Mucosa of rectum (tissue), 2 donors: Measurements from ENCODE around the gene EHBP1.

ENCODE experiments used
- H3K27ac ChIP-seq, 2 donors: one replicate each; pipeline ENCODE4 v1.7.0; 2013; ENCODE audit warnings: inconsistent platforms in 2 of 2, low read depth in 2 of 2, low read length in 2 of 2
- H3K27me3 ChIP-seq, 2 donors: one replicate each; pipeline ENCODE4 v1.7.0; 2013; ENCODE audit warnings: low read length in 2 of 2; ENCODE audit not compliant: control insufficient read depth in 2 of 2, insufficient read depth in 2 of 2
- H3K36me3 ChIP-seq, 2 donors: one replicate each; pipeline ENCODE4 v1.7.0; 2013; ENCODE audit warnings: low read length in 2 of 2; ENCODE audit not compliant: control insufficient read depth in 2 of 2, insufficient read depth in 2 of 2
- H3K4me1 ChIP-seq, 2 donors: one replicate each; pipeline ENCODE4 v1.7.0; 2013; ENCODE audit warnings: low read length in 2 of 2, mild to moderate bottlenecking in 1 of 2; ENCODE audit not compliant: control insufficient read depth in 2 of 2, insufficient read depth in 2 of 2
- H3K4me3 ChIP-seq, 2 donors: one replicate each; pipeline ENCODE4 v1.7.0; 2013; ENCODE audit warnings: low read length in 2 of 2
- H3K9ac ChIP-seq, 2 donors: one replicate each; pipeline ENCODE4 v1.7.0; 2013; ENCODE audit warnings: low read length in 2 of 2, low read depth in 1 of 2, mild to moderate bottlenecking in 1 of 2
- H3K9me3 ChIP-seq, 2 donors: one replicate each; pipeline ENCODE4 v1.7.0; 2013; ENCODE audit warnings: low read length in 2 of 2; ENCODE audit not compliant: control insufficient read depth in 2 of 2
- donor health status: healthy.
- donor health status: Normal muscosa, but diverticular disease.

The EHBP1 gene

DNA sequence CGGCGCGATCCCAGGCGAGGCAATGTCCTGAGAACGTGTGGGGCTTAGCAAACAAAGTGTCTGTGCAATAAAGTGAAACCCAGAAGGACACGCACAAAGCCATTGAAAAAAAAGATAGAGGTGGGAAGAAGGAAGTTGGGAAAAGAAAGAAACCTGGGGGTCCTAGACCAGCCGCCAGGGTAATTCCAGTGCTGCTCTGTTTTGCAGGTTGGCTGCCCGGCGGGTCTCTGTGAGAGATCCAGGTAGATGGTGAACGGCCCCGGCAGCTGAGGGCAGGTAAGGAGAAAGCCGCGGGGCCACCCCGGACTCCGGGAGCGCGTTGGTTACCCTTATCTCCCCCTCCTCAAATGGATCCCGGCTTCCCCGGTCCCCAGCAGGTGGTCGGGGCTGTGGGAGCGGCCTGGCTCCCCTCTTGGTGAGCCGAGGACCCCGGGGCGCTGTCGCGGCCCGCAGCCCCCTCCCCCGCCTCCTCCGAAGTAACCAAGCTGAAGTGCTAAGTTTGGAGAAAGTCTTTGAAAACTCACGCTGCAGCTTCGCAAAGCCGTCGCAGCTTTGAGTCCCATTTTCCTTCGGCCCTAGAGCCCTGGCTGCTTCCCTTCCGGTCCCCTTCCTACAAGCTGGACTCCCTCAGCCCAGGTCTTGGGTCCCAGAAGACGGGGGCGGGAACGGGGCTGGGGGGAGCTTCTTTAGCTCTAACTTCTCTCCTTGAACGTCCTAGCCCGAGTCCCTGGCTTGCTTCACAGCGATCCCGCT, 345.7 kb downstream of the EHBP1 start:
- Histone ChIP-seq H3K27ac (no peak overlapping the region), H3K4me1 (peaks cover 23 to 47% of the 10 kb centered on the region in 2 donors), H3K36me3 (no peaks in the 10 kb centered on the region), H3K9ac (peak overlapping the region in 1 of 2 donors; percentile 13), H3K9me3 (no peaks in the 10 kb centered on the region), H3K4me3 (peak overlapping the region; percentile 55 to 71), H3K27me3 (peaks cover 77 to 84% of the 10 kb centered on the region in 2 donors)

DNA sequence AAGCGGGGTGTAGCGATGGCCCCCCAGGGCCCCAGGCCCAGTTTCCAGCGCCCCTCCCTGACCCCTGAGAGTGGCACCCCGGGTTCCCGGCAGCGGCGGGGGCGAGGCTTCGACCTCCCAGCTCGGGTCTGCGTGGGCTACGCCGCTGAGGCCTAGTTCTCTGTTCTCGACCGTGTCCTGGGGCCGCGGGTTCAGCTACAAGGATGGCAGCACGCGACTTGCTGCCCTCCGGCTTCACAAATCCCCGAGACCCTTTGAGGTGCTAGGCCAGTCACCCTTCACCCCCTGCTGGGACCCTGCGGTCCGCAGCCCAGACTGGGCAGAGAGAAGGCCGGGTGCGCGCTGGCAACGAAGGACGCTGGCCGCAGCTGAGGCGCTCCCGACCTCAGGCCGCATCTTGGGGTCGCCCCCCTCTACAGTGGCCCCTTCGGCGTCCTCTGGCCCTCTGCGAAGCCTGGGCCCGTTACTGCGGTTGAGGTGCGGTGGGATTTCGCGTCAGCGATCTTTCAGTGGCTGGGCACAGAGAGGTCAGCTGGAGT, 346.4 kb downstream of the EHBP1 start:
- no peaks in the 10 kb centered on the region for H3K9me3 ChIP-seq
- H3K27me3 ChIP-seq: peaks cover 77 to 86% of the 10 kb centered on the region in 2 donors
- no peak overlapping the region for H3K9ac ChIP-seq
- H3K4me3 ChIP-seq: no peak overlapping the region
- peaks cover 27 to 49% of the 10 kb centered on the region in 2 donors for H3K4me1 ChIP-seq
- H3K36me3 ChIP-seq: no peaks in the 10 kb centered on the region
- no peak overlapping the region for H3K27ac ChIP-seq

DNA sequence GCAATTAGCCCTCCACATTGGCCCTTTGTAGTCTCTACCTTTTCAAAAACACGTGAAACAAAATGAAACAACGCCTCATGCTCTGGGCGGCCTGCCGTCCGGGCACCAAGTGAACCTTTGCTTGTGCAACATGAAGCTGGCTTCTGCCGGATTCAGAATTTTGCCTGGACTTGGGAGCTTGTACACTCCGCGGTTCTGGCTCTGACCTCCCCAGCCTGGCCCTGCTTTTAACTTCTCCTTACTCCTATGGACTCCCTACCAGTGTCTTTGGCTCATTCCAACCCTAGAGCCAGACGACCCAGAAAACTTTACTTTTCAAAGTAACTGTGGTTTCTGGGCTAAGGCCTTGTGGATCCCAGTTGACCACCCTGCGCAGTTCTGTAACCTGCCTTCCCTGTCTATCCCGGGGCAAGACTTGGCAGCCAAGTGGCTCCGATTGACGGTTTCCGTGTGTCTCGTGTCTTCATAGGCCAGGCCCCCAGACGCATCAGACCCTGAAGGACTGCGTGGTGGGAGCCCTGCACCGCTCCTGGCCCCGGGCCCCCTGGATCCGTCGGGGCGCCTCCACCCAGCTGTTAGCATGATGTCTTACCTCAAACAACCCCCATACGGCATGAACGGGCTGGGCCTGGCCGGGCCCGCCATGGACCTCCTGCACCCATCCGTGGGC, 347.0 kb downstream of the EHBP1 start:
- peaks cover 77 to 85% of the 10 kb centered on the region in 2 donors for H3K27me3 ChIP-seq
- no peak overlapping the region for H3K27ac ChIP-seq
- no peaks in the 10 kb centered on the region for H3K9me3 ChIP-seq
- H3K4me1 ChIP-seq: peaks cover 27 to 46% of the 10 kb centered on the region in 2 donors
- no peak overlapping the region for H3K9ac ChIP-seq
- H3K36me3 ChIP-seq: no peaks in the 10 kb centered on the region
- H3K4me3 ChIP-seq: no peak overlapping the region

DNA sequence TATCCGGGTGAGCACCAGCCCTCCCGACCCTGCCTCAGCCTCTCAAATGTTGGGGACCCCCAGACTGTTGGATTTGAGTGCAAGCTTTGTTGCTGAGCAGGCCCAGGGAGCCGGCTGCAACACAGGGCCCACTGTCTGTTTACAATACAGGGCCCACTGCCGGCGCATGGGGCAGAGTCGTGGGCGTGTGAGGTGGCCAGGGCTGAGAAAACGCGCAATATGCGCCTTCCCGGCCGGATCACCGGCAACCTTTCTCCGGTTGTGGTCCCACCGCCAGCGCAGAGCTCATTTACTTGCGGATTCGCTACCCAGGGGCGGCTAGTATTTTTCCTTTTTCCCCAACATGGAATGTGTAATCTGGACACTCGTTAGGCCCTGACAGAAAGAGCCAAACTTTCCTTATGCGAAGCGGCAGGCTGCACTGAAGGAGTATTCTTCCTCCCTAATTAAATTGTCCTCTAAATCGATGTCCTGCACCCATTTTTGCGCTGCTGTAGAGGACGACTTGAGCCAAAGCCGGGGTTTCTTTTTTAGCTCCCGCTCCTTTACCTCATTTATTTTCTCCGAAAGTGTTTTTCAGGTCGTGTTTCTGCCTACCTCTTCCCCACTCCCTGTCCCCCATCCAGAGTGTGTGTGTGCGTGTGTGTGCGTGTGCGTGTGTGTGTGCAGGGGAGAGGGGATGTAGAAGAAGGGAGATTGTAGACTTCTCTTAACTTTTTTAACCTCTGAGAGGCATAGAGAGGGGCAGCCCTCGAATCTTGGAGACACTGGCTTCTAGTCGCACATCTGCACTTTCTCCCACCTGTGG, 347.8 kb downstream of the EHBP1 start:
- no peak overlapping the region for H3K27ac ChIP-seq
- H3K27me3 ChIP-seq: peaks cover 78 to 86% of the 10 kb centered on the region in 2 donors
- H3K4me3 ChIP-seq: no peak overlapping the region
- no peak overlapping the region for H3K9ac ChIP-seq
- H3K36me3 ChIP-seq: no peaks in the 10 kb centered on the region
- no peaks in the 10 kb centered on the region for H3K9me3 ChIP-seq
- H3K4me1 ChIP-seq: peaks cover 26 to 45% of the 10 kb centered on the region in 2 donors

DNA sequence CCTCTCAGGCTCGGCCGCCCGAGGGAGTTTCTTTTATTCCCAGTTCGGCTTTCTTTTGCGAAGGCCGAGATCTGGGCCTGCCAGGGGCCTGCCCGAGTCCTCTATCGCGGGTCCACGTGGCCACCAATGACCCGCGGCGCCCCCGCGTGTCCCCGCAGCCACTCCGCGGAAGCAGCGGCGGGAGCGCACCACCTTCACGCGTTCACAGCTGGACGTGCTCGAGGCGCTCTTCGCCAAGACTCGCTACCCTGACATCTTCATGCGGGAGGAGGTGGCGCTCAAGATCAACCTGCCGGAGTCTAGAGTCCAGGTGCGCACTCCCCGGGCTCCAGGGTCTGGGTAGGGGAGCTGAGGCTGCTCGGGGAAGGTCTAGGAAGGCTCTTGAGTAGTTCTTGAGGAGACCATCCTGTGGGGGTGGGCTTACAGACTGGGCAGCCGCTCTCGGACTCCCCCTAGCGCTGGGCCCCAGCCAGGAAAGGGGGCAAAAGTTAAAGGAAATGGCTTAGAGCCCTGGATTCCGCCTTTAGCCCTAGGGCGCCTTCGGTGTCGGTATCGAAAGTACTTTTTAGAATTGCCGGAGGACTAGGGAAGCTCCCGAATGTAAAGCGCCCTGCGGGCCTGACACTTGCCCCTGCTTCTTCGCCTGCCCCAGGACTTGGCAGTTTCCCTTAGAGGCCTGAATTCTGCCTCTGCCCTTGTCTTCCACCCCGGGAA, 348.5 kb downstream of the EHBP1 start:
- Histone ChIP-seq H3K4me1 (peaks cover 30 to 47% of the 10 kb centered on the region in 2 donors), H3K36me3 (no peaks in the 10 kb centered on the region), H3K9me3 (no peaks in the 10 kb centered on the region), H3K27ac (no peak overlapping the region), H3K9ac (no peak overlapping the region), H3K4me3 (peak overlapping the region; percentile 49 to 56), H3K27me3 (peaks cover 79 to 86% of the 10 kb centered on the region in 2 donors)

DNA sequence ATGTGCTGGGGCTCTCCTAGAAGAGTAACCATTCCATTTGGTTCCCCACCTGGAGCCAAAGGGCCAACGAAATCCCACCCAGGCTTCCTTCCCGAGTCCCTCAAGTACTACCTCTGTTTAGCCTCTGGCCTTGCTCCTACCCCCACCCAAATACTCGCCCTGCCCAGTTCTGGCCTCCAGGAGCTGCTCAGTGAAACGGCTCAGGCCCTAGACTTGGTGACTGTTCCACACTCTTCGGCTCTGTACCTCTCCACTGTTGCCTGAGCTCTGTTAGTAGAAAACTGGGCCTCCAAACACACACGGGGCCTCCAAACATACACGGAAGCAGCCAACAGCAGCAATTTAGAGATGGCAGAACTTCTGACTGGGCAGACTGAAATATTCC, 349.3 kb downstream of the EHBP1 start:
- Histone ChIP-seq H3K4me1 (peaks cover 28 to 41% of the 10 kb centered on the region in 2 donors), H3K4me3 (no peak overlapping the region)

DNA sequence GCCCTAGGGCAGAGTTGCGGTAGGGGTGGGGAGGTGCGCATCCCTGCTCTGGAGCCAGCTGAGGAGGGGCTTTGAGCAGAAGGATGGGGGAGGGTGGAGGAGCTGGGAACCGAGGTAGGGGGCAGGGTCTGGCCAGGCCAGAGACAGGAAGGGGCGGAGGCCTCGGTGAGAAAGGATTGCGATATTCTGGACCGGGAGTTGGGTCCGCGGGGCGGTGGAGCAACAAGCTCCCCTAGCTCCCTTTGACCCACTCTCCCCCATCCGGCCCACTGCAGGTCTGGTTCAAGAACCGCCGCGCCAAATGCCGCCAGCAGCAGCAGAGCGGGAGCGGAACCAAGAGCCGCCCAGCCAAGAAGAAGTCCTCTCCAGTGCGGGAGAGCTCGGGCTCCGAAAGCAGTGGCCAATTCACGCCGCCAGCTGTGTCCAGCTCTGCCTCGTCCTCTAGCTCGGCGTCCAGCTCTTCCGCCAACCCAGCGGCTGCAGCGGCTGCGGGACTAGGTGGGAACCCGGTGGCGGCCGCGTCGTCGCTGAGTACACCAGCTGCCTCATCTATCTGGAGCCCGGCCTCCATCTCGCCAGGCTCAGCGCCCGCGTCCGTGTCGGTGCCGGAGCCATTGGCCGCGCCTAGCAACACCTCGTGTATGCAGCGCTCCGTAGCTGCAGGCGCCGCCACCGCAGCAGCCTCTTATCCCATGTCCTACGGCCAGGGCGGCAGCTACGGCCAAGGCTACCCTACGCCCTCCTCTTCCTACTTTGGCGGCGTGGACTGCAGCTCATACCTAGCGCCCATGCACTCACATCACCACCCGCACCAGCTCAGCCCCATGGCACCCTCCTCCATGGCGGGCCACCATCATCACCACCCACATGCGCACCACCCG, 350.0 kb downstream of the EHBP1 start:
- Histone ChIP-seq H3K27me3 (peaks cover 78 to 88% of the 10 kb centered on the region in 2 donors), H3K4me3 (no peak overlapping the region), H3K4me1 (peaks cover 23 to 39% of the 10 kb centered on the region in 2 donors), H3K36me3 (no peaks in the 10 kb centered on the region), H3K27ac (no peak overlapping the region), H3K9ac (no peak overlapping the region), H3K9me3 (no peaks in the 10 kb centered on the region)

More for the DNA sequence above, 349.3 kb downstream of the EHBP1 start:
- Histone ChIP-seq H3K36me3 (no peaks in the 10 kb centered on the region), H3K9ac (no peak overlapping the region), H3K27ac (no peak overlapping the region), H3K27me3 (peaks cover 77 to 85% of the 10 kb centered on the region in 2 donors), H3K9me3 (no peaks in the 10 kb centered on the region)

DNA sequence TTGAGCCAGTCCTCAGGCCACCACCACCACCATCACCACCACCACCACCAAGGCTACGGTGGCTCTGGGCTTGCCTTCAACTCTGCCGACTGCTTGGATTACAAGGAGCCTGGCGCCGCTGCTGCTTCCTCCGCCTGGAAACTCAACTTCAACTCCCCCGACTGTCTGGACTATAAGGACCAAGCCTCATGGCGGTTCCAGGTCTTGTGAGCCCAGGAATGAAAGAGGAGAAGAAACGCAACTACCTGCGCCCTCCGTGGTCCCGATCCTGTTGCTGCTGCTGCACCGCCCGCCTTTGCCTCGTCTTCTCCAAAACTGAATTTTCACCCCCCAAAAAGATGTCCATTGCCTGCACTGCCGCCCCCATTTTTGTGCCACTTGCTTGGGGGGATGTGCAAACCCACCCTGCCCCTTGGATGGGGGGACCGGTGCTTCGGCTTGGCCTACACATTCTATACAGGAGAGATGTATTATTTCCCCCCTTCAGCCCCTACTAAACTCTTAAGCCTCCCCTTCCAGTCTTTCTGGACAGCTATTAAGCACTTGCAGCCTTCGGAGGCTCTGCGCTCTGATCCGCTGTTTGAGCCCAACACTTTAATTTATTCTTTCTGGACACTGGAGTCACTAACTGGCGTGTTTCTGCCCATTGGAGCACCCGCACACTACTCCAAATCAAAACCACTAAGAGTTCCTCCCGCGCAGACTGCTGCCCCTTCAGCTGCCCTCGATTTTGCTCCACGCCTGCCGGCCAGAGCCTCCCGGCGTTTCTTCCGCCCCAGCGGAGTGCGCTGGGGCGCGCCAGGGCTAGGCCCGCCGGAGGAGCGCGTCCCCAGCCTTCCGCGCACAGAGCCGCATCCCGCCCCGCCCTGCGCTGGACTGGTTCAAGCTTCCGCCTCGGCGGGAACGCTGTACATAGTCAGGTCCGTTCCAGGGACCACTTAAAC, 350.9 kb downstream of the EHBP1 start:
- H3K27ac ChIP-seq: no peak overlapping the region
- peak overlapping the region in 1 of 2 donors; percentile 20 for H3K4me3 ChIP-seq
- H3K27me3 ChIP-seq: peaks cover 75 to 92% of the 10 kb centered on the region in 2 donors
- no peaks in the 10 kb centered on the region for H3K36me3 ChIP-seq
- H3K4me1 ChIP-seq: peaks cover 23 to 33% of the 10 kb centered on the region in 2 donors
- H3K9ac ChIP-seq: no peak overlapping the region
- H3K9me3 ChIP-seq: no peaks in the 10 kb centered on the region
